Globus pallidus (tissue), 1 donor: Measurements from ENCODE around the gene MYH10.
"Not testable (repeated sequence)": the region's sequence is repeated elsewhere in the genome, so short reads cannot be mapped to it uniquely, and the experiment has no call there.

ENCODE experiments used
- DNase-seq: peaks from one replicate; pipeline ENCODE4 v3.0.0-alpha.2; 2015; ENCODE audit warnings: low spot score

The MYH10 gene

GRCh38 chr17:8630227-8630801 is at the start of gene MYH10:
TSS of gene MYH10 (minus strand) at chr17:8630725. CDS start at chr17:8623246, 7,479 bp downstream.
- DNase-seq = no peak

- DNase-seq = no peak
Measured at GRCh38 chr17:8679126-8679525, 48.6 kb upstream of the MYH10 start.

GRCh38 chr17:8675306-8675705 is 44.8 kb upstream of the MYH10 start:
- no peak for DNase-seq

GRCh38 chr17:8674344-8675305 is 44.1 kb upstream of the MYH10 start:
- DNase-seq = no peak

GRCh38 chr17:8673612-8674011 is 43.1 kb upstream of the MYH10 start:
- no peak for DNase-seq

GRCh38 chr17:8672326-8672725 is 41.8 kb upstream of the MYH10 start:
- no peak for DNase-seq

- no peak for DNase-seq
Measured at GRCh38 chr17:8670421-8670820, 39.9 kb upstream of the MYH10 start.

- DNase-seq = no peak
Measured at GRCh38 chr17:8668176-8668740, 37.7 kb upstream of the MYH10 start.

GRCh38 chr17:8667421-8667820 is 36.9 kb upstream of the MYH10 start:
- DNase-seq = no peak

GRCh38 chr17:8665684-8666083 is 35.2 kb upstream of the MYH10 start:
- DNase-seq = no peak

- no peak for DNase-seq
Measured at GRCh38 chr17:8664456-8665126, 34.1 kb upstream of the MYH10 start.

- no peak for DNase-seq
Measured at GRCh38 chr17:8662973-8663372, 32.4 kb upstream of the MYH10 start.

- DNase-seq = no peak
Measured at GRCh38 chr17:8662076-8662831, 31.7 kb upstream of the MYH10 start.

- not testable (repeated sequence) for DNase-seq
Measured at GRCh38 chr17:8660709-8661108, 30.2 kb upstream of the MYH10 start.

GRCh38 chr17:8659758-8660410 is 29.4 kb upstream of the MYH10 start:
- no peak for DNase-seq

- DNase-seq = no peak
Measured at GRCh38 chr17:8658810-8659209, 28.3 kb upstream of the MYH10 start.

- no peak for DNase-seq
Measured at GRCh38 chr17:8656693-8657092, 26.2 kb upstream of the MYH10 start.

- no peak for DNase-seq
Measured at GRCh38 chr17:8654822-8655221, 24.3 kb upstream of the MYH10 start.

- no peak for DNase-seq
Measured at GRCh38 chr17:8651013-8651412, 20.5 kb upstream of the MYH10 start.

GRCh38 chr17:8650119-8650499 is 19.6 kb upstream of the MYH10 start:
- DNase-seq = no peak
